ENCODE measurements around the gene PTTG1IP. TPM values are rescaled to one million over a fixed set of nuclear protein-coding genes. Genes with fewer than 3 reads are reported as not detected.

The PTTG1IP gene
- total and polyA plus RNA-seq, 2 of the 13 experiments (the other 11 are each of a cell fraction or from before 2014, with no cell fraction given): 161 to 700 TPM

GRCh38 chr21:44801468-44802395, 71.8 kb downstream of the PTTG1IP start, which contains the start of gene UBE2G2 (continued):
- no peak for TF ChIP-seq SOX6 (IDR thresholded peaks at IDR 0.05)
- TF ChIP-seq SOX6 (CRISPR knock-in tag; IDR thresholded peaks at IDR 0.05): no peak
- TF ChIP-seq AGO2 (optimal IDR thresholded peaks at IDR 0.05; ENCODE audit: low read depth, low read length): peak; percentile 47
- no peak for TF ChIP-seq ATAD3A (CRISPR knock-in tag; IDR thresholded peaks at IDR 0.05)
- peak; percentile 35; the same call in 1 of the 2 replicates for TF ChIP-seq BATF2 (CRISPR knock-in tag; IDR thresholded peaks at IDR 0.05)
- TF ChIP-seq ZNF543 (CRISPR knock-in tag; IDR thresholded peaks at IDR 0.05): no peak; the same call in 1 of the 2 replicates
- TF ChIP-seq PHF5A (CRISPR knock-in tag; IDR thresholded peaks at IDR 0.05; ENCODE audit: low read depth, unreplicated experiment): no peak
- peak; percentile 82 for TF ChIP-seq ZSCAN31 (CRISPR knock-in tag; IDR thresholded peaks at IDR 0.05; ENCODE audit: low read depth)
- TF ChIP-seq ZSCAN25 (CRISPR knock-in tag; IDR thresholded peaks at IDR 0.05): peak; percentile 40; the same call in 1 of the 2 replicates
- no peak for TF ChIP-seq HNF4G (IDR thresholded peaks at IDR 0.05; ENCODE audit: borderline replicate concordance, low read depth, low read length)
- no peak for TF ChIP-seq HNF4G (CRISPR knock-in tag; IDR thresholded peaks at IDR 0.05; ENCODE audit: borderline replicate concordance, low read depth)
- 0 out of 2 replicates have a peak, but pooled peaks have one; percentile 45 for TF ChIP-seq ZNF430 (CRISPR knock-in tag; IDR thresholded peaks at IDR 0.05)
- TF ChIP-seq ZNF546 (CRISPR knock-in tag; conservative IDR thresholded peaks at IDR 0.05): no peak; the same call in 1 of the 2 replicates
- TF ChIP-seq FIP1L1 (IDR thresholded peaks at IDR 0.05; ENCODE audit: borderline replicate concordance, insufficient read depth, low read depth, low read length): no peak
- no peak; the same call in 1 of the 2 replicates for TF ChIP-seq ZBTB2 (CRISPR knock-in tag; IDR thresholded peaks at IDR 0.05; ENCODE audit: low read depth)
- TF ChIP-seq FOXO1 (CRISPR knock-in tag; IDR thresholded peaks at IDR 0.05): 0 out of 2 replicates have a peak, but pooled peaks have one; percentile 13
- TF ChIP-seq ZNF788 (CRISPR knock-in tag; IDR thresholded peaks at IDR 0.05; ENCODE audit: borderline replicate concordance): peak; percentile 88; the same call in 1 of the 2 replicates
- peak; percentile 32; the same call in 1 of the 2 replicates for TF ChIP-seq RXRA (CRISPR knock-in tag; IDR thresholded peaks at IDR 0.05)
- no peak for TF ChIP-seq ZNF569 (CRISPR knock-in tag; IDR thresholded peaks at IDR 0.05; ENCODE audit: borderline replicate concordance)
- peak; percentile 56; the same call in 1 of the 2 replicates for TF ChIP-seq CHCHD3 (CRISPR knock-in tag; IDR thresholded peaks at IDR 0.05)
- TF ChIP-seq ZNF18 (CRISPR knock-in tag; IDR thresholded peaks at IDR 0.05; ENCODE audit: insufficient replicate concordance): peak; percentile 15
- TF ChIP-seq ZMAT3 (CRISPR knock-in tag; conservative IDR thresholded peaks at IDR 0.05): peak; percentile 93
- 0 out of 2 replicates have a peak, but pooled peaks have one; percentile 36 for TF ChIP-seq ELF4 (CRISPR knock-in tag; IDR thresholded peaks at IDR 0.05; ENCODE audit: borderline replicate concordance)
- TF ChIP-seq AGO1 (IDR thresholded peaks at IDR 0.05; ENCODE audit: low read depth, low read length, poor library complexity, severe bottlenecking): peak; percentile 19
- TF ChIP-seq ZMYM3 (CRISPR knock-in tag; IDR thresholded peaks at IDR 0.05): no peak

Data from HepG2 (cell line).